Retinal pigment epithelial cell (primary cell): ENCODE measurements around the gene SEPHS2.

Experiments used
- DNase-seq: peaks from one replicate; pipeline ENCODE4 v3.0.0-alpha.2; 2010; ENCODE audit warnings: low read depth
- H3K4me3 ChIP-seq: 2 replicates; pipeline ENCODE4 v1.5.1; 2011; ENCODE audit warnings: mild to moderate bottlenecking, low read length, control low read depth, moderate library complexity
- TF ChIP-seq, protein P1 (sequence below): conservative IDR thresholded peaks from 2 replicates; pipeline ENCODE4 v1.5.1; 2011; ENCODE audit warnings: low read depth, low read length, control low read depth, inconsistent platforms

Gene SEPHS2

DNA sequence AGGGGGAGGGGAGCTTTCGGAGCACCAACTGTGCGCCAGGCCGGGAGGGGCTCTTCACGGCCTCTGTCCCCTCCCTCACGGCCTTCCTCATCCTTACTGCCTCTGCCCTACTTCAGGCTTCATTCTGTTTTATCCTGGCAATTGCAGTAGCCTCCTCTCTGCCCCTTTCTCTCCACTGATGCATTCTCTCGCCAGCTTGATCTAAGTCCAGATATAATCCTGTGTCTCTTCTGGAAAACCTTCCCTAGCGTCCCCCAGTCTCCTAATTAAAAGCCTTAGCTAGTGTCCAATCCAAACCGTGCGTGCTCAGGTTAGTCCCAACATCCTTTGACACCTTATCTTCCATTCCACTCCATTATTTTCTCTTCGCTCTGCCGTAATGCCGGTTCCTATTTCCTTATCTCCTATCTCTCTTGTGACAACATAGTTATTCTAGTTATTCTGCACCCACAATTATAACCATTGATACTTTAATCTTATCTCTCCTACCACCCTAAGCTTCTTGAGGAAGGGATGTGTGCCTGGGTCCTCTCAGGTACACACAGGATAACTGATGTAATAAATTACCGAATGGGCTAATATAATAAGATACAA is 49.6 kb downstream of the SEPHS2 start:
- H3K4me3 ChIP-seq = peak overlapping the region; percentile 77
- DNase-seq = no peak
- TF ChIP-seq, protein P1, sequence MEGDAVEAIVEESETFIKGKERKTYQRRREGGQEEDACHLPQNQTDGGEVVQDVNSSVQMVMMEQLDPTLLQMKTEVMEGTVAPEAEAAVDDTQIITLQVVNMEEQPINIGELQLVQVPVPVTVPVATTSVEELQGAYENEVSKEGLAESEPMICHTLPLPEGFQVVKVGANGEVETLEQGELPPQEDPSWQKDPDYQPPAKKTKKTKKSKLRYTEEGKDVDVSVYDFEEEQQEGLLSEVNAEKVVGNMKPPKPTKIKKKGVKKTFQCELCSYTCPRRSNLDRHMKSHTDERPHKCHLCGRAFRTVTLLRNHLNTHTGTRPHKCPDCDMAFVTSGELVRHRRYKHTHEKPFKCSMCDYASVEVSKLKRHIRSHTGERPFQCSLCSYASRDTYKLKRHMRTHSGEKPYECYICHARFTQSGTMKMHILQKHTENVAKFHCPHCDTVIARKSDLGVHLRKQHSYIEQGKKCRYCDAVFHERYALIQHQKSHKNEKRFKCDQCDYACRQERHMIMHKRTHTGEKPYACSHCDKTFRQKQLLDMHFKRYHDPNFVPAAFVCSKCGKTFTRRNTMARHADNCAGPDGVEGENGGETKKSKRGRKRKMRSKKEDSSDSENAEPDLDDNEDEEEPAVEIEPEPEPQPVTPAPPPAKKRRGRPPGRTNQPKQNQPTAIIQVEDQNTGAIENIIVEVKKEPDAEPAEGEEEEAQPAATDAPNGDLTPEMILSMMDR = no peak

DNA sequence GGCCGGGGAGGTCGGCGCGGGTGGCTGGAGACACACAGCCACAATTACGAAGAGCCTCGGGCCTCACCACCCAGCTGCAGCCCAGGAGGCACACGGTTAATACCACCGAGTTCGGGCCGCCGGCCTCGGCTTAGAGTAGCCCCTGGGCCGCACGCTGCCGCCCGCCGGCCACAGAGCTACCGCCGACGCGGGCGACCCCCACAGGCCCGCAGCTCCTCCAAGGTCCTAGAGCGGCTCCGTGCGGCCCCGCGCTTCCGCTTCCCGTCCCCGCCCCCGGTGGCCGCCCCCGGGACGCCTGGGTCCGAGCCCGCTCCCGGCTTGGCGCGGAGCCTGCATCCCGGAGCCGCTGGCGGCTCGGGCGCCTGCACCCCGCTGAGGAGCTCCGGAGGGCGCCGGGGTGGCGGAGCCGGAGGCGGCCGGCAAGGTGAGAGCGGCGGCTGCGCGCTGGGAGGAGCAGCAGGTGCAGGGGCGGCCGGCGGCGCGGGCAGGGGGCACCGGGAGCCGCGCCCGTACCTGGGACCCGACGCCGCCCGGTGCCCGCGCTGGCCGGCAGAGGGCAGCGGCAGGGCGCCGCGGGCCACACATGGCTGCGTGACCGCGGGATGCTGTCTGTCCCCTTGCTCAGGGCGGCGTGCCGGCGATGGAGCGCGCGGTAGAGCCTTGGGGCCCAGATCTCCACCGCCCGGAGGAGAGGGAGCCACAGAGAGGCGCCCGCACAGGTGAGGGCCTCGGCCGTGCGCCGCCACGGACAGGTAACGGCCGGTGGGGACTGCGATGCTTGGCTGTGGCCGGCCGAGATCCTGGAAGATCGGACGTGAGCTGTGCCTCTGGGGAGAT is 50.3 kb downstream of the SEPHS2 start, which contains the start of gene ZNF48:
Gene ZNF48 (plus strand): TSS at position 266 of the 837 bp plus-strand sequence. CDS start 375 bp downstream, at position 641.
- H3K4me3 ChIP-seq = peak within 1 kb of the TSS; percentile 77
- DNase-seq = peak; percentile 69
- TF ChIP-seq, protein P1 = no peak

DNA sequence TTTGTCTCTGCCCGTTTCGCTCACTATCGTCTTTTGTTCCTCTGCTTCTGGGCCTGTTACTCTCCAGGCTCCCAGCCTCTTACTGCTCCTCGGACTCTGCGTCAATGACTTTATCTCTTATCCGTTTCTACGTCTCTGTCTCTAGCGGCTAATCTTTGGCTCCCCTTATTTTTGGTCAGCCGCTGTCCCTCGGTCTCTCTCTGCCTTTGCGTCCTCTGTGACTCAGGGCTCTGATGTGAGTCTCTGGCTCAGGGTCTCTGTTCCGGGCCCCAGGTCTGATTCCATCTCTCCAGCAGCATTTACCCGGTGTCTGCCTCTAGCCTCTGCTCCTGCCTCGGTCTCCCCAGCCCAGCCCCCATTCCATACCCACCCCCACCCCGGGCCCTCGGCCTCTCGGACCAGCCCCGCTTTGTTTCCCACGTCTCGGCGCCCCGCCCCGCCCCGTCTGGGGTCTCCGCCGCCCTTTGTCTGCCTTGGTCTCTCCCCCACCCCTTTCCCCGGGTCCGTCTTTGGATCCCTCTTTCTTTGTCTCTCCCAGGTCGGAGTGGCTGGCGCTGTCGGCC is 51.0 kb downstream of the SEPHS2 start:
- DNase-seq = no peak
- peak overlapping the region; percentile 77 for H3K4me3 ChIP-seq
- TF ChIP-seq, protein P1 = no peak
